GM19193 (cell line): ENCODE measurements around the gene MYH3.

Experiments used
- POLR2A ChIP-seq: IDR thresholded peaks from 4 replicates; pipeline ENCODE4 v1.6.1; 2011; ENCODE audit not compliant: insufficient read depth, insufficient read length; ENCODE audit errors: extremely low read depth

MYH3 gene

GRCh38 chr17:10608244-10608643 is 48.9 kb downstream of the MYH3 start:
- TF ChIP-seq POLR2A: no peak

- no peak for TF ChIP-seq POLR2A
These were observed 51.0 kb downstream of the MYH3 start for GRCh38 chr17:10606110-10606509.

GRCh38 chr17:10605221-10605783 is 51.8 kb downstream of the MYH3 start:
- no peak for TF ChIP-seq POLR2A

- TF ChIP-seq POLR2A: no peak
These were observed 52.6 kb downstream of the MYH3 start for GRCh38 chr17:10604521-10604920.

GRCh38 chr17:10603931-10604330 is 53.2 kb downstream of the MYH3 start:
- TF ChIP-seq POLR2A: no peak

- no peak for TF ChIP-seq POLR2A
These were observed 56.5 kb downstream of the MYH3 start for GRCh38 chr17:10600571-10600970.

- no peak for TF ChIP-seq POLR2A
These were observed 58.5 kb downstream of the MYH3 start for GRCh38 chr17:10598621-10599020.

- no peak for TF ChIP-seq POLR2A
These were observed 67.5 kb downstream of the MYH3 start for GRCh38 chr17:10589553-10590145.

GRCh38 chr17:10585529-10585928 is 71.6 kb downstream of the MYH3 start:
- no peak for TF ChIP-seq POLR2A

- no peak for TF ChIP-seq POLR2A
These were observed 73.3 kb downstream of the MYH3 start for GRCh38 chr17:10583834-10584233.

- TF ChIP-seq POLR2A: no peak
These were observed 77.8 kb downstream of the MYH3 start for GRCh38 chr17:10579270-10579669.
